Stimulated activated CD4-positive, alpha-beta T cell treated with anti-CD3 and anti-CD28 coated beads, Interleukin-2, amount 100 ng/mL, for 24 hours (primary cell): ENCODE measurements around the gene LRRC27.

Source experiments
- DNase-seq, 2 donors: peaks; one replicate each; pipeline ENCODE4 v3.0.0-alpha.2; 2020

Gene LRRC27

DNA sequence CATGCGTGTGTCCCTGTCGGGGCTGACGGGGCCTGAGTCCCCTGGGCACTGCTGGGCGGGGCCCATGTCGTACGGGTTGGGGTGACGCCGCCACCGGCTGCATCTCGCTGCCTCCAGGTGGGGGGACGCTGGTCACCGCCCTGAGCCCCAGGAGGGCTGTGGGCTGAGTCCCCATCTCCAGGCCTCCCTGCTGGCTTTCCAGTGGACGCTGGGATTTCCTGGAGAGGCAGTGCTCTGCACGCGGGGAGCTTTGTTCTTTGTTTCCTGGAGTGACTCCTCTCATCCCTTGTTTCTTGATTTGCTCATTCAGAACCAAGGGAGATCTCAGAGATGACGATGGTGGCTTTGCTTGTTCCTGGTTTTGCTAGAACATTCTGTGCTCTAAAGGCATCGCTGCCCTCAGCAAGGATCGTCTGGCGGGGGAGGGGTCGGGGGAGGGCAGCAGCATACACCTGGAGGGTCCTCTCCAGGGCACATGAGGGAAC lies 86.0 kb downstream of the LRRC27 start:
- DNase-seq, result no peak

DNA sequence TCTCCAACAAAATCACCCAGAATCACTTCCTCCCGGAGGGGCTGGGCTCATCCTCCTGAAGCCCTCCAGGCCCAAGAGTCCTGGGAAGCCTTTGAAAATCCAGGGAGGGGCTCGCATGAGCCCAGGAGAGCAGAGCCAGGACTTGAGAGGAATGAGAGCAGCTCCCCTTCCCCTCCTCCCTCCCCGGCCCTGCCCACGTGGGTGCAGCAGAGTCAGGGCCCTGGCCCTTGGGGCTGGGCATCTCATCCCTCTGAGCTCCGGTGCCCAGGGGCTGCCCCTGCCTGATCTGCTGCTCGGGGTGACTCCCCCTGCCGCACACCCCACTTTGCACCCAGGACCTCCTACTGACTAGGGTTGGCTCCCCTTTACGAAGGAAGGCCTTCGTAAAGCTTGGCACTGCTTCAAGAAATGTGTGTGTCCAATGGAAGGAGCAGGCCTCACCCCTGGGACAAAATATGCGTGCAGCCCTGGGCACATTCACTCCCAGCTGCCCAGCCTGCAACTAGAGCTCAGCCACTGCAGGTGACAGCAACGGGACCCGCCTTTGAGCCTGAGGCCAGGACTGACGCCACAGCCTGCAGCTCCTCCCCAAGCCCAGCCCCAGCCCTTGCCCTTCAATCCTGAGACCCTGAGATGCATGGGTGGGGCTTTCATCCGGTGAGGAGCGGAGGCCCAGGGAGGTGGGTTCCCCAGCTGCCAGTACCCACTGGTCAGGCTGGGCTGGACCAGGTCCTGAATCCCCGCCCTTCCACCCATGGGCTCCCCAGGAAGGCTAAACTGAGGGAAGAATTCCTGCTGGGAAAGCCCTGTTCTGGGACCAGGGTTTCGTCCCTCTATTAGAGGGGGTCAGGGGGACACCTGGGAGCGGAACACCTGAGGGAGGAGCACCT lies 86.8 kb downstream of the LRRC27 start:
- DNase-seq, result no peak

DNA sequence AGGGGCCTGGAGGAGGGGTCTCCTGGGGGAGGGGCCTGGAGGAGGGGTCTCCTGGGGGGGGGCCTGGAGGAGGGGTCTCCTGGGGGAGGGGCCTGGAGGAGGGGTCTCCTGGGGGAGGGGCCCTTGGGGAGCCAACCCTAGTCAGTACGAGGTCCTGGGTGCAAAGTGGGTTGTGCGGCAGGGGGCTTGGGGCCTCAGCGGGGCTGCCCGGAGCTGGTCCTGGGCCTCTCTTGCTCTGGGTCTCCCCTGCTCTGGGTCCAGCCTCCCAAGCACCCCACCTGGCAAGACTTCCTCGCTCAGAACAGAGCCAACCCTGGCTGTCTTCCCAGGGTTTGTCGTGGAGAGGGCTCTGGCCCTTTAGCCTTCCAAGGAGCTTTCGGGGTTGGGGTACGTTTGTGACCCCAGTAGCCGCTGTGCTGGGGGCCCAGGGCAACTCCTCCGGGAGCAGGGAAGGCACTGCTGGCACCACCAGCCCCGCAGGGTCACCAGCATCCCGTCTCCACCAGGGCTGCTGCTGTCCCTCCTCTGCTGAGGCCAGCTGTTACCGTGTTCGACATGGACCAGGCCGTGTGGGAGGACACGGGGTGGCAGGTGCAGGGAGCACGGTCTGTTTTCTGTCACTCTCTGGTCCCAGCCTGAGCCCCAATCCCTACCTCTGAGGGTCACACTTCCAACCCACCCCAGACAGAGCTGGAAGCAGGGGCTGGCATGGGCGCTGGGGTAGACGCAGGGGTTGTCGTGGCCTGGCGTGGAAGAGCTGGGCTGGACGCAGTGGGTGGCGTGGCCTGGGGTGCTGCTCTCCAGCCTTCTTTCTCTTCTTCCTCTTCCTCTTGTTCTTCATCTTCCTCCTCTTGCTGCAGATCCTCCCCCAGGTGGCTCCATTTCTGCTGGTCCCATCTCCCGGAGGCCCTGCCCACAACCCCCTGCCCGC lies 87.8 kb downstream of the LRRC27 start:
- DNase-seq, result no peak

DNA sequence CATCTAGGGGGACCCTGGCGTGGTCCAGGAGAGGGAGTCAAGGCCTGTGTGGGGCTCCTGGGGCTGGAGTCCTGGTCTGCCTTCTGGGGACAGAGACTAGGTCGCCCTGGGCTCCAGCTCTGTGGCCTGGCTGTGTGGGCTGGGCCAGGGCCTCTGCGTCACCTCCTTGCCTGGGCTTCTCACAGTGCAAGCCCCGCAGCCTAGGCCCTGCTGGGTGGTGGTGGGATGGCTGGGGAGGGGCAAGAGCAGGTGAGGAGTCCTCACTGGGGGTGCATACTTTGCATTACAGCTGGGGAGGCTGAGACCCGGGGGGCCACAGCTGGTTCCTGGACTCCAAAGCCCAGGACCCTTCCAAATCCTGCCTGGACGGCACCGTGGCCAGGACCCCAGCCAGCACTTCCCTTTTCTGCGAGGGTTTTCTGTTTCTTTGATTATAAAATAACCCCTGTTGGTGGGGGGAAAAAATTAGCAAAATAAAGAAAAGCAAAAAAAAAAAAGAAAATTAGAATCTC lies 88.5 kb downstream of the LRRC27 start:
- no peak for DNase-seq

DNA sequence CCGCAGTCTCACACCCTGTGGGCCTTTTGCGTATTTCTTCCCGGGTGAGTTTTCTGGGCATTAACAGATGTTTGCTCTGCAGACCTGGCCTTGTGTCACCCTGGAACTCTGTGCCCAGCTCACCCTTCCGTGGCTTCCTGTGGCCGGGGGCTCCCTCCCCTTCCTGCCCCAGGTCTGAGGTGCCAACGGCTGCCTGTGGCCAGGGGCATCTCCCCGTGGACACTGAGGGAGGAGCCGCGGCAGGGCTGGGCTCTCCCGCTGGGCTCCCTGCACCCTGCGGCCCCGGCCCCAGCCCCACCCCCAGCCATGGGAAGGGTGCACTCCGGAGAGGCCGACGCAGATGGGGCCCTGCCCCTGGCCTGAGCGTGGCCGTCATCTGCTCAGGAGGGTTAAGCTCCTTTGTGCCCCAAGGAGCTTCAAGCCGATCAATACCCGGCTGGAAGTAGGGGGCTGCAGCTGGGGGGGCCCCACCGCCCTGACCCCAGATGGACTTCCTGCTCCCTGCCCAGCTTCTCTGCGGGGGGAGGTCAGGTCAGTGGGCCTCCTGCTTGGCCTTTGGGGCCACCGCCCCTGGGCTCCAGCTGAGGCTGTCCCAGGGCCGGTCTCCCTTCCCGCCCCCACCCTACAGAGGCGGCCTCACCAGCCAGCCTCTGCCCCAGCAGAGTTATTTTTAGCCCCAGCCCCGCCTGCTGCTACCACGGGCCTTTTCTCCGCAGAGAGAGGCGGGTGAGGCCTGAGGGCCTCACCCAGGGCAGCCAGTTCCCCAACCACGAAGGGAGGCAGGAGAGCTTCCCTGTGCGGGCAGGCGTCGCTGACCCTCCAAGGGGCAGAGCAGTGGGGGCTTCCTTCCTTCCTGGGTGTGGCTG lies 89.2 kb downstream of the LRRC27 start:
- no peak for DNase-seq

DNA sequence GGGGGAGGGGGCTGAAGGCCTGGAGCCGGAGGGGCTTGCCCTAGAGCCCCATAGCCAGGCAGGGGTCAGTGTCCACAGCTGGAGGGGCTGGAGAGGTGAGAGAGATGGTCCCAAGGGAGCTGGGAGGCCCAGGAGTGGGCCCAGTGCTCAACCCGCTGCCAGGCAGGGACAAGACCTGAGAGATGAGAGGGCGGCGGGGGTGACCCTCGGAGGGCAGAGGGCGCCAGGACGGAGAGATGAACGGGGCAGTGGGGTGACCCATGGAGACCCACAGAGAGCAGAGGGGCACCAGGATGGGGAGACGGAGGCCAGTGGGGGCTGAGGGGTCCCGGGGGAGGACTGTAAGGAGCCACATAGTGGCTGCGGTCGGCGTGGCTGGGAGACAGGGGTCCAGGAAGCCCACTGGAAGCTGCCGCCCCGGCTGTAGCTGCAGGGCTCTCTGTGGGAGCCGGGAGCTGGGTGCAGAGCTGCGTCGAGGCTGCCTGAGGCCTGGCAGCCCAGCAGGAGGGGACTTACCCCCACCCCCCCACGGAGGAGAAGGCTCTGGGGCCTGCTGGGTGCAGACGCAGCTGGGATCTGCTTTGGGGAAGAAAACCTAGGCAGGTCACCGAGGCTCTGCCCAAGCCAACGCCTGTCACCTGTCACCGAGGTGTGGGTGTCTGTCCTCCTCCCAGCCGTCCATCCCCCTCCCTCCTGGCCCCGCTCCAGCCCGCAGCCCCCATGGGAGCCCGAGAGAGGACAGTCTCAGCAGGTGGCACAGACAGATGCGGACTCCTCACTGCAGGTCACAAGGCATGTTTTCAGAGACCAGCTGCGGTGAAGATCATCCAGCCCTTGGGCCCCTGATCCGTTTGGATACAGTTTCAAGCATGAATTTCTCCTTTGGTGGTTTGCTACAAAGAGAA lies 90.1 kb downstream of the LRRC27 start:
- no peak for DNase-seq

DNA sequence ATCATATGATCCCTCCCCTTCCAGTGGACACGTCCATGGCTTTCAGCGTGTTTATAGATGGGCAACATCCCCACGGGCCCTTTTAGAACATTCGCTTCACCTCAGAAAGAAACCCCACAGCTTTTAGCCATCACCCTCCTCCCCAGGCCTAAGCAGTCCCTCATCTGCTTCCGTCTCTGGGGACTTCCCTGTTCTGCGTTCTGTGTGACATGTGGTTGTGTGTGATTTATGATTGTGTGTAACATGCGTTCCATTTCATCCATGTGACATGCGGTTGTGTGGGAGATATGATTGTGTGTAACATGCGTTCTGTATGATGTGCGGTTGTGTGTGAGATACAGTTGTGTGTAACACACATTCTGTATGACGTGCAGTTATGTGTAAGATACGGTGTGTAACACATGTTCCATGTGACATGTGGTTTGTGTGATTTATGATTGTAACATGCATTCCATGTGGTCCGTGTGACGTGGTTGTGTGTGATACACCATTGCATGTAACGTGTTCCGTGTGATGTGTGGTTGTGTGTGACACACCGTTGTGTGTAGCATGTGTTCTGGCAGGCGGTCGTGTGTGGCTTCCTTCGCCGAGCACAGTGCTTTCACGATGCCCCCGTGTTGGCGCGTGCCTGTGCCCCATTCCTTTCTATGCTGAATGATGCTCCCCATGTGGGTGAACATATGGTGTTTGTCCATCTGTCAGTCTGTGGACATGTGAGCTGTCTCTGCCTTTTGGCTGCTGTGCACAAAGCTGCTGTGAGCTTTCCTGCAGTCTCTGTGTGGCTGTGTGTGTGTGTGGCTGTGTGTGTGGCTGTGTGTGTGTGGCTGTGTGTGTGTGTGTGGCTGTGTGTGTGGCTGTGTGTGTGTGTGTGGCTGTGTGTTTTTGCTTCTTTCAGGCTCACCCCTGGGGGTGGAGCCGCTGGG lies 91.2 kb downstream of the LRRC27 start:
- no peak for DNase-seq

DNA sequence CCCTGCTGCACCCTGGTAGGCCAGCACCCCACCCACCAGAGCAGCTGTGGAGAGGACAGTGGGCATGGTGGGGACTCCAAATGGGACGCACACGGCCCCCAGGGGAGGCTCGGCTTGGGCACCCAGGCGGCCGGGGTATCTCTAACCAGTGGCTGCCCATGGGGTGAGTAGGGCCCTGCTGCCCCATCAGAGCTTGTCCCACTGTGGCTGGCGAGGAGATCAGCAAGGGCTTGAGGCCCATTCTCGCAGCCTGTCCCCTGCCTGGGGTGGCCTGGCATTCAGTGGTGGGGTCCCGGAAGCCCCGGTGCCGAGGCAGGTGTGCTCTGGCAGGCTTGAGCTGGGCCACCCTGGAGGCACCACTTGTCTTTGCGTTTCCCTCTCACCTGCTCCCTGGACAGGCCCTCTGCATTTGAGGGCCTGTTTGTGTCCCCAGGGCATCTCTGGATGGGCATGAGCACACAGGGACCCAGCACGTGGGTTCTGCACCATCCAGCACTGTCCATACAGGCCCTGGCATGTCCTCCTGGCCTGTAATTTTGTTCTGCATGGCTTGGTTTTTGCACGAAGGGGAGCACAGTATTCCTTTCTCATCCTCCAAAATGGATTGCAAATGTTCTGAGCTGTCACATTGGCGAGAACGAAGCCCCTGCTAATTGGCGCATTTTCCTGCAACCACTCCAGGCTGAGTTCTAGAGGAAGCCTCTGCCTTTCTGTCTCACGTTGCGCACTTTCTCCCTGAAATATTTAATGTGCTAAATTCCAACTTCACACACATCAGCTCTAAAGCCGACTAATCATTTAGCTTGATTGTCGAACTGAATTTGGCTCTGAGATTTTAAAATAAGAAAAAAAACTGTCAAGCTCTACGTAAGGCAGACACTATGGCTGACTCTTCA lies 92.2 kb downstream of the LRRC27 start:
- no peak for DNase-seq

DNA sequence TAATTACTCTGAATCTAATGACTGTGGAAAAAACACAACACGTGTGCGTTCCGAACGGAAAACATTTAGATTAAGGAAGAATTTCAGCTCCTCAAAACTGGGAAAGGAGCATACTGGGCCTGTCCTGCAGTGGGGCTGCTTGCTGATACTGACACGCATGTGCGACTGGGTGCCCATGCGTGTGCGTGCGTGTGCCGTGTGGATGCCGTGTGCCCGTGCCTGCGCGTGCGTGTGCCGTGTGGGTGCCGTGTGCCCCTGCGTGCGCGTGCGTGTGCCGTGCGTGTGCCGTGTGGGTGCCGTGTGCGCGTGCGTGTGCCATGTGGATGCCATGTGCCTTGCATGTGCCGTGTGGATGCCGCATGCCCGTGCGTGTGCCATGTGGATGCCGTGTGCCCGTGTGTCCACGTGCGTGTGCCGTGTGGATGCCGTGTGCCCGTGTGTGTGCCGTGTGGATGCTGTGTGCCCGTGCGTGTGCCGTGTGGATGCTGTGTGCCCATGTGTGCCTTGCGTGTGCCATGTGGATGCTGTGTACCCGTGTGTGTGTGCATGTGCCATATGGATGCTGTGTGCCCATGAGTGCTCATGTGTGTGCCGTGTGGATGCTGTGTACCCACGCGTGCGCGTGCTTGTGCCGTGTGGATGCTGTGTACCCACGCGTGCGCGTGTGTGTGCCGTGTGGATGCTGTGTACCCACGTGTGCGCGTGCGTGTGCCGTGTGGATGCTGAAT lies 93.2 kb downstream of the LRRC27 start:
- DNase-seq, result no peak

DNA sequence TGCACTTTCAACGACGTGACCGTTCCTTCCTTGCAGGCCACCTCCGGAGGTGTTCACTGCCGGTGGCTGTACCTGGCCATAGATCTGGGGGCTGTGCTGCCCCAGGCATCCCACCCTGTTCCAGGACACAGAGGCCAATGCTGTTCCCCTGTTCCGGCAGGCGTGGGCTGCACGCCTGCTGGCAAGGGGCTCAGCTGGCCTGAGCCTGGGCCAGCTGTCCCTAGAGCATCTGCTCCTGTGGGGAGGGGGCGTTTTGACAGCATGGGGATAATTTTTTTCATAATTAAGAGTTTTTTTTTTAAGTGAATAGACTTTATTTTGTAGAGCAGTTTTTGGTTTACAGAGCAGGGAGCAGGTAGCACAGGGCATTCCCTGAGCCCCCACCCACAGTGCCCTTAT lies 93.8 kb downstream of the LRRC27 start:
- DNase-seq, result no peak

DNA sequence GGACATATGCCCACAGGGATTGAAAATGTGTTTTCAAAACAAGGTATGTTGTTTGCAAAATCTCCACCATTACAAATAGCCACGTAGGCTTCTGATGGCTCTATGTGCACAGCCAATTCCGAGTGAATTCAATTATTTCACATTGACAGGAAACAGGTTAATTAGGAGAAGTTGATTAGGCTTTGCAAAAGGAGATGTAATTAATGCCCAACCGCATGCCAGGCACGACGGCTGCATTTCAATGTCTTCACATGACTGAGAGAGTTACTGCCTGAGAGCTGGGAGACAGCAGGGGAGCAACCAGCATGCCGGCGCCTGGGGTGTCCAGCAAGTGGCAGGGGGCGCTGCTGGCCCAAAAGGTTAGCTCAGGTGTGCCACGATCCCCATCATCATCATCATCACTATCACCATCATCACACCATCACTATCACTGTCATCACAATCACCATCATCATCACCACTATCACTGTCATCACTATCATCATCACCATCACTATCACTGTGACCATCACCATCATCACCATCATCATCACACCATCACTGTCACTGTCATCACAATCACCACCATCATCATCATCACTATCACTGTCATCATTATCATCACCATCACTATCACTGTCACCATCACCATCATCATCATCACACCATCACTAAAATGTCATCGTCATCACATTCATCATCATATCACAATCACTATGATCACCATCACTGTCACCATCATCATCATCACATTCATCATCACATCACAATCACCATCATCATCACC lies 95.2 kb downstream of the LRRC27 start:
- no peak for DNase-seq

DNA sequence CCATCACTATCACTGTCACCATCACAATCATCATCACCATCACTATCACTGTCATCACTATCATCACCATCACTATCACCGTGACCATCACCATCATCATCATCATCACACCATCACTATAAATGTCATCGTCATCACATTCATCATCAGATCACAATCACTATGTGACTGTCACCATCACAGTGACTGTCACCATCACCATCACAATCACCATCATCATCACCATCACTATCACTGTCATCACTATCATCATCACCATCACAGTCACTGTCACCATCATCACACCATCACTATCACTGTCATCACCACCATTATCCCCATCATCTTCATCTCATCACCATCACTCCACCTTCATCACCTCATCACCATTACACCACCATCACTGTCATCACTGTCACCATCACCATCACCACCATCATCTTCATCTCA lies 96.0 kb downstream of the LRRC27 start:
- no peak for DNase-seq

DNA sequence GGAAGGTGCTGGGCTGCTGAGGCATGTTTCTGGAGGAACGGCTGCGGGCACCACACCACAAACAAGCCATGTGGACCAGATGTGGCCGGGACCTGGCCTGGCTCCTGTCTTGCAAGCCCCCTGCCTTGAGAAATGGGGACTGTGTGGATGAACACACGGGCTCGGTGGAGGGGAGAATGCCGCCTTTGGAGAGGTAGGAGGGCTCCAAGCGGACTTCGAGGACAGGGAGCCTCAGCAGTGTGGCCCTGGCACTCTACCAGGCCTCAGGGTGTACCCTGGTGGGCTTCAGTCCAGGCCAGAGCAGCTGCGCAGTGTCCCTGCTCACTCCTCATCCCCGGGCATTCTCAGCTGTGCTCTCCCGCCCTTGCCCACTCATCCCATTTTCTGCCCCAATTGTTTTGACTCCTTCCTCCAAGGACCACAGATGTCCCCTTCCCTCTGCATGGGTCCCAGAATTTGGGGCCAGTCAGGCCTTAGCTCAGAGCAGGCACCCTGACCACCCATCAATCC lies 96.5 kb downstream of the LRRC27 start:
- no peak for DNase-seq
